HG02884 (cell line): Measurements from ENCODE around the gene WFDC2.

Experiments
- ATAC-seq: cut with Tn5 transposase; IDR thresholded peaks from one replicate; pipeline ENCODE4 v1.9.1; 2021; ENCODE audit warnings: mild to moderate bottlenecking, moderate library complexity; ENCODE audit not compliant: unreplicated experiment

Gene WFDC2

GRCh38 chr20:45489083-45489531 is 19.6 kb downstream of the WFDC2 start:
- no peak for ATAC-seq

- no peak for ATAC-seq
These were observed 26.0 kb downstream of the WFDC2 start for GRCh38 chr20:45495501-45495941.

- no peak for ATAC-seq
These were observed 26.6 kb downstream of the WFDC2 start for GRCh38 chr20:45496166-45496565.

- ATAC-seq = no peak
These were observed 28.5 kb downstream of the WFDC2 start for GRCh38 chr20:45497971-45498494.

- ATAC-seq = no peak
These were observed 30.5 kb downstream of the WFDC2 start for GRCh38 chr20:45500022-45500421.

- ATAC-seq = no peak
These were observed 32.0 kb downstream of the WFDC2 start for GRCh38 chr20:45501600-45501999.

GRCh38 chr20:45502561-45502960 is 33.0 kb downstream of the WFDC2 start:
- no peak for ATAC-seq

- no peak for ATAC-seq
These were observed 33.9 kb downstream of the WFDC2 start for GRCh38 chr20:45503403-45503802.

GRCh38 chr20:45506398-45506797 is 36.8 kb downstream of the WFDC2 start:
- no peak for ATAC-seq

GRCh38 chr20:45507011-45507820 is 37.7 kb downstream of the WFDC2 start:
- ATAC-seq = no peak

- no peak for ATAC-seq
These were observed 38.7 kb downstream of the WFDC2 start for GRCh38 chr20:45508068-45508886.

- no peak for ATAC-seq
These were observed 39.5 kb downstream of the WFDC2 start for GRCh38 chr20:45509091-45509490.

GRCh38 chr20:45510242-45510862 is 40.8 kb downstream of the WFDC2 start:
- ATAC-seq = no peak

GRCh38 chr20:45515147-45515913 is 45.8 kb downstream of the WFDC2 start, which contains the start of gene SPINT3:
SPINT3 (minus strand) TSS chr20:45515622; CDS start chr20:45515608, 14 bp downstream.
- no peak for ATAC-seq

- no peak for ATAC-seq
These were observed 48.7 kb downstream of the WFDC2 start for GRCh38 chr20:45518282-45518681.

GRCh38 chr20:45523821-45524220 is 54.3 kb downstream of the WFDC2 start:
- ATAC-seq = no peak

- no peak for ATAC-seq
These were observed 57.7 kb downstream of the WFDC2 start for GRCh38 chr20:45527294-45527693.
